ENCODE data around the gene TRPM4.

DNA sequence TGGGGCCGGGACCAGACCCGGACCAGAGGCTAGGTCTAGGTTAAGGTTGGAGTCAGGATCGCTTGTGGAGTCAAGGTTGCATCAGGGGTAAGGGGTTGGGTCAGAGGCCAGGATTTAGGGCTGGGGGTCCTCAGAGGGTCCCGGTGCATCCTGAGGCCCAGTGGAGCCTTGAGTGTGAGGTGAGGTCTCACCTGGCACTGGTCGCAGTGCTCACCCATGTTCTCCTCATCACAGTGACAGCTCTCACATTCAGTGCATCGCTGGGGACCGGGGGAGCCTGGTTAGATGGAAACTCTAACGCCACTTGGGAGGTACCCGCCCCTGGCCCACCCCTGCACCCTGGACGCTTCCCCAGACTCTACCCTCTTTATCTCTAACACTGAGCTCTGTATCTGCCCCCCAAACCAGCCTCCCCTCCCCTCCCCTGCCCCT is 5.5 kb upstream of the TRPM4 start:
- TF ChIP-seq JUND (IDR thresholded peaks at IDR 0.05) = no peak
- no peak for TF ChIP-seq USF1 (IDR thresholded peaks at IDR 0.05; ENCODE audit: borderline replicate concordance, low read depth)
- TF ChIP-seq POLR2AphosphoS5 (IDR thresholded peaks at IDR 0.05; ENCODE audit: low read depth, low read length) = no peak
- TF ChIP-seq, protein P1, sequence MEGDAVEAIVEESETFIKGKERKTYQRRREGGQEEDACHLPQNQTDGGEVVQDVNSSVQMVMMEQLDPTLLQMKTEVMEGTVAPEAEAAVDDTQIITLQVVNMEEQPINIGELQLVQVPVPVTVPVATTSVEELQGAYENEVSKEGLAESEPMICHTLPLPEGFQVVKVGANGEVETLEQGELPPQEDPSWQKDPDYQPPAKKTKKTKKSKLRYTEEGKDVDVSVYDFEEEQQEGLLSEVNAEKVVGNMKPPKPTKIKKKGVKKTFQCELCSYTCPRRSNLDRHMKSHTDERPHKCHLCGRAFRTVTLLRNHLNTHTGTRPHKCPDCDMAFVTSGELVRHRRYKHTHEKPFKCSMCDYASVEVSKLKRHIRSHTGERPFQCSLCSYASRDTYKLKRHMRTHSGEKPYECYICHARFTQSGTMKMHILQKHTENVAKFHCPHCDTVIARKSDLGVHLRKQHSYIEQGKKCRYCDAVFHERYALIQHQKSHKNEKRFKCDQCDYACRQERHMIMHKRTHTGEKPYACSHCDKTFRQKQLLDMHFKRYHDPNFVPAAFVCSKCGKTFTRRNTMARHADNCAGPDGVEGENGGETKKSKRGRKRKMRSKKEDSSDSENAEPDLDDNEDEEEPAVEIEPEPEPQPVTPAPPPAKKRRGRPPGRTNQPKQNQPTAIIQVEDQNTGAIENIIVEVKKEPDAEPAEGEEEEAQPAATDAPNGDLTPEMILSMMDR (IDR thresholded peaks at IDR 0.05) = no peak
- TF ChIP-seq SMC3 (IDR thresholded peaks at IDR 0.05; ENCODE audit: low read depth, low read length) = no peak
- no peak for TF ChIP-seq TAF1 (IDR thresholded peaks at IDR 0.05; ENCODE audit: borderline replicate concordance, low read depth, low read length)
- no peak for TF ChIP-seq GABPA (IDR thresholded peaks at IDR 0.05; ENCODE audit: low read depth)
- TF ChIP-seq ZBTB33 (IDR thresholded peaks at IDR 0.05; ENCODE audit: borderline replicate concordance, low read depth) = no peak
- TF ChIP-seq RAD21 (IDR thresholded peaks at IDR 0.05; ENCODE audit: low read length) = no peak
- TF ChIP-seq NRF1 (IDR thresholded peaks at IDR 0.05; ENCODE audit: low read depth, low read length) = no peak
- TF ChIP-seq GATA2 (CRISPR knock-in tag; IDR thresholded peaks at IDR 0.05) = no peak
- no peak for TF ChIP-seq IRF3 (IDR thresholded peaks at IDR 0.05; ENCODE audit: low read depth, low read length)
- no peak for TF ChIP-seq RCOR1 (IDR thresholded peaks at IDR 0.05; ENCODE audit: low read length)

All from SK-N-SH (cell line).